Kidney glomerular epithelial cell (primary cell): ENCODE results near the gene LHFPL2.
"Not testable (repeated sequence)": the region's sequence is repeated elsewhere in the genome, so short reads cannot be mapped to it uniquely, and the experiment has no call there.

Experiments used
- DNase-seq: peaks from one replicate; lab custom pipeline; 2025; lab: John Stamatoyannopoulos, UW

Gene LHFPL2

GRCh38 chr5:78648359-78649210, at the start of gene LHFPL2:
LHFPL2 (minus strand) TSS chr5:78648772; CDS start chr5:78510213, 138,559 bp downstream.
- peak; percentile 36 for DNase-seq

DNA sequence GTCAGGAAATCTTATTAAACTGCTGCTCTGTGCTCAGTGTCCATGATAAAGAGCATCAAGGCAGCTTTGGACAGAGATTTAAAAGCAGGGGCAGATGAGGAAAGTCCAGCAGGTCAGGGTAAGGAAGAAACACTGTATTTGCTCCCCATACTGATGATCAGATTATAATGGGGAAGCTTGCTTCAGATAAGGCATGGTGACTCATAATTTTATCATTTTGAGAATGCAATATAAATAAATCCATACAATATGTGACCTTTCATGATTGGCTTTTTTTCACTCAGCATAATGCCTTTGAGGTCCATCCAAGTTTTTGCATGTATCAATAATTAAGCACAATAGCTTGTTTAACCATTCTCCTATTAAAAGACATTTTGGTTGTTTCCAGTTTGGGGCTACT, 48.1 kb upstream of the LHFPL2 start:
- DNase-seq = no peak

DNA sequence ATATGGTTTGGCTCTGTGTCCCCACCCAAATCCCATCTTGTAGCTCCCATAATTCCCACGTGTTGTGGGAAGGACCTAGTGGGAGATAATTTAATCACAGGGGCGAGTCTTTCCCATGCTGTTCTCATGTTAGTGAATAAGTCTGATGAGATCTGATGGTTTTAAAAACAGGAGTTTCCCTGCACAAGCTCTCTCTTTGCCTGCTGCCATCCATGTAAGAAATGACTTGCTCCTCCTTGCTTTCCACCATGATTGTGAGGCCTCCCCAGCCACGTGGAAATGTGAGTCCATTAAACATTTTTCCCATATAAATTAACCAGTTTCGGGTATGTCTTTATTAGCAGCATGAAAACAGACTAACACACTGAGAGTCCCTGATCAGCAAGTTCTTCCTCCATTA, 47.5 kb upstream of the LHFPL2 start:
- DNase-seq = not testable (repeated sequence)

DNA sequence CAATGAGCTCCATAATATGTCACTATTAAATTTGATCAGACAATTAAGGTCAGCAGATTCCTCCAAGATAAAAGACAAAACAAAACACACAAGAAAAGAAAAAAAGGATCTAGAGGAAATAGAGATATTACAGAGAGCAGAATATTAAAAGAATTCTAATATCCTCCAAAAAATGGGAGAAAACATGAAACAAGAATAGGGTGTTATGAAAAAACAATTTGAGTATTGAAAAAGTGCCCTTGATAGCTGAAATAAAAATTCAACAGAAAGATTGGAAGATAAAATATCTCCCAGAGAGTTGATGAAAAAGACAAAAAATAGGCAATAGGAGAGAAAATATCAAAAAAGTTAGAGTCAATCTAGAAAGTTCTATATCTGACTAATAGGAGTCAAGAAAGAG, 44.8 kb upstream of the LHFPL2 start:
- no peak for DNase-seq

DNA sequence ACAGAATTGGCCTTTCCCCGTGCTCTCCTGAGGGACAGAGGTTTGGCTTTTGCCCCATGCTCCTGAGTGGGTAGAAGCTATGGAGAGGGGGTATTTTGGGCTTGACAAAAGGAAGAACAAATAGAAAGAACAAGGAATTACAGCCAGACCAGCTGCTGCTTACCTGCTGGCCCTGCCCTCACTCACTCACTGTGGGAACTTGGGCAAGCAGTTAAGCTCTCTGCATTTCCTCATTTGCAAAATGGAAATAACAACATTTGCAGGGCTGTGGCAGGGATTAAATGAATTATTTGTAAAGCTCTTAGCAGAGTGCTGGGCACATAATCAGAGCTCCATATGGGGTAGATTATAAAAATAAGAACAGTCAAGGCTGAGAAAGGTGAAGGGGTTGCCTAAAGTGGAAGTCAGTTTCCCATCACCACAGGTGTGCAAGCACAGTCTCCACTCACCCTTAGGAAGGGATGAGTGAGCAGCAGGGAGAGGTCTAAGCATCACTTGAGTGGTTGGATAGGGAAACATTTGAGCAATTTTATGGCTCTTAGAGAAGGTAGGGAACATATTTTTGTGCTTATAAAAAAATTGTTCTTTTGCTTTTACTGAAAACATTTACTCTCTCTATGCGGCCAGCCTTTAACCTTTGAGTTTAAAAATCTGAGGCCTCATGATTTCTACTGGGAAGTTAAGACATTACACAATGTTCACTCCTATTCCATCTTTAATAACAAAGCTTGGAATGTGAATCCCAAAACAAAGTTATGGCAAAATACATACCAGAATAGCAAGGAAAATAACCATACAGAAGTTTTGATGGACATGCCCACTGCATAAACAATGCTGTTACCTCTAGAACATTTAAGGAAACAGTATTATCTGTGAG, 42.8 kb upstream of the LHFPL2 start:
- DNase-seq = no peak

DNA sequence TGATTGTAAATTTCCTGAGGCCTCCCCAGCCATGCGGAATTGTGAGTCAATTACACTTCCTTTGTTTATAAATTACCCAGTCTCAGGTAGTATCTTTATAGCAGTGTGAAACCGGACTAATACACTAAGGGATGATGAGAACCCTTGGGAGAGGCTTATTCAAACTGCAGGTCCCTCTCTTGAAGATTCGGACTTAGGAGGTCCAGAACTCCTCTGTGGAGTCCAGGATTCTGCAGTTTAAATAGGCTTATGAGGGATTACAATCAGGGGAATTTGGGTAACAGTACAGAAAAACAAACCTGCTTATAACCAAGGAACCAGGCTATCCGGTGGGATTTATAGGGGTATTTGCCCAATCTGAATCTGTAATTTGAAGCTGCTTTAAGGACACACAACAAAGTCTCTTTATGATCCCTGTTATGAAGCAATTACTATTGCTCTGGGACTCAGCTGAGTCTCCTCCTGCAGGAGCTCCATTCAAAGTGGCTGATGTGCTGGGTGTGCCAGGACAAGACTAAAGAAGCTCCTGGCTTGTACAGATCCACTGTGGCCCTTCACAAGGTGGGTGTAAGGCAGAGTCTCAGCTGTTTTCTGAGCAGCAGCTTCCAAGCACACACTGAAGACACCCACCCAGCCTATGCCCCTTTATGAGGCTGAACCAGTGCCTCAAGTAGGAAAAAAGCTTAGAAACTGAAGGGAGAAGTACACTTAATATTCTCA, 41.8 kb upstream of the LHFPL2 start:
- DNase-seq = no peak

GRCh38 chr5:78689540-78690252, 41.1 kb upstream of the LHFPL2 start:
- DNase-seq = no peak

GRCh38 chr5:78687514-78687913, 38.9 kb upstream of the LHFPL2 start:
- DNase-seq = not testable (repeated sequence)

GRCh38 chr5:78683905-78684304, 35.3 kb upstream of the LHFPL2 start:
- not testable (repeated sequence) for DNase-seq

DNA sequence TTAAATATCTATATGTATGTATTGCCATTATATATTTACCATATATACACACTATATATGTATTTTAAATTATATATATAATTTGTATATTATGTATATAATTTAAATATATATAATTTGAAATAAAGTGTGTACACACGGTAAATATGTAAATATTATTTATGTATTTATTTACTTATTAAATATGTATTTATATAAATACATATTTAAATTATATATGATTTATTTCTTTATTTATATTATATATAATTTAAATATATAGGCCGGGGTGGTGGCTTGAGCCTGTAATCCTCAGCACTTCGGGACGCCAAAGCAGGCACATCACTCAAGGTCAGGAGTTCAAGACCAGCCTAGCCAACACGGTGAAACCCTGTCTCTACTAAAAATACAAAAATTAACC, 31.3 kb upstream of the LHFPL2 start:
- DNase-seq = no peak

DNA sequence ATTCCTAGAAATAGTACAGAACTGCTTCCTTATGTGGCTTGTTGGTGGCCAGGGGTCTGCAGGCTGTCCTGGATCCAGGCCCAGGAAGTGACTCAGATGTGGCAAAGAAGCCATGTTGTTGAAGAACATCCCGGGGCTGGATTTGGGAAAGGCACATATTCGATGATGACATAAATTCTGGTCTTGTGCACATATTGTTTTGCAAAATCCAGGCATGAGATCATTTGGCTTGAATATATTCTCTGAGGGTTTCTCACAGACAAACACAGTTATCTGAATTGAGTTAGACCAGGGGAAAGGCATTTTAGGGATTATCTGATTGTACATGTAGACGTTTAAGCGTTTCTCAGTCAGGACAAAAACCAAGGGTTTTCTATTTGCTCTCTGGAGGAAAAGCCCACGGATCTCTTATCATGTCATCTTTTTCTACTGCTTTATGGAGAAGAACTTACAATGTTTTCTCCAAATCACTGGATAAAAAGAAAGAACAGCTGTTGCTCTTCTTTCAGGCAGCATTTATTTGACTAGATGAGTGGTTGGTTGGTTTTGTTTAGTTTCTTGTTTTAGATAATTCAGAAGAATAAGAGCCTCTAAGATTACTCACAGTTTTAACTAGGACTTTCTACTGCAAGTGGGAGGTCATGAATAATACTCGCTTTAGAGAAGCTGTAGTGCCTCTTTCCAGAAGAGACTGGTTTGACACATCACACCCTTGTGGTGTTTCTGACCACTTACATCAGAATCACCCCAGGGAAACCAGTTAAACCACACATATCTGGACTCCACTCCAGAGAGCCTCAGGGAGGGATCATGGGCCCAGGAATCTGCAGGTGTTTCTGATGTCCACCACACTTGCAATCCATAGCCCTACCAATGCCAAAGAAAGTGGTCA, 29.5 kb upstream of the LHFPL2 start:
- DNase-seq = peak; percentile 35

DNA sequence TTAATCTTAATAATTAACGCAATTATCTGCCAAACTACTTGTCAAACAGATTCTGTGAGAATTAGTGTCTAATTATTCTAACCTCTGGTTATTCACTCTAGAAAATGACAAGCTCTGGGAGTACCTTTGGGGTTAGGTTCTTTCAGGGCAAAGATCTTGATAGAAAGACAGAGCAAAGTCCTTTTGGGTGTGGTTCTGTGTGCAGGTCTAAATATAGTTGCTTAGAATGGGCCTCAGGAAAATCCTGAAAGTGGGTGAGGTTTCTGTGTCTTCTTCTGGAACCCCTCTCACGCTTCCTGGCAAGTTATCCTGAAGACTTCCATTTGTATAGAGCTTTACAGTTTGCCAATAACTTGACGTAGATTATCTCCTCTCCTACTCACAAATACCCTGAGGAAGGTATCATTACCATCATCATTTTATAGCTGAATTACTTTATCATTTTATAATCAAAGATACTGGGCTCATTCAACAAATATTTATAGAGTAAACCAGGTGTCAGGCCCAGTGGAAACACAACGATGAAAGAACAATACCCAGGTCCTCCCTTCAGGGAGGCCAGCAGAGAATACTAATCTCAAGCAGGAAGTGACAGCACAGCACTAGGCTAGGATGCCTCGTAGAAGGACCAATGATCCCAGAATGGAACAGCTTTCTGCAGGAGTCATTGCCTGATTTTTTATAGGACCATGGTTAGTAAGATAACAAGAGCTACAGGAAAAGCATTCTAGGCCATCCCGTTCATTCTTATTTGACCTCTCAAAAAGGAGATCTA, 27.6 kb upstream of the LHFPL2 start:
- DNase-seq = no peak

- not testable (repeated sequence) for DNase-seq
Measured at GRCh38 chr5:78673827-78674226, 25.3 kb upstream of the LHFPL2 start.

DNA sequence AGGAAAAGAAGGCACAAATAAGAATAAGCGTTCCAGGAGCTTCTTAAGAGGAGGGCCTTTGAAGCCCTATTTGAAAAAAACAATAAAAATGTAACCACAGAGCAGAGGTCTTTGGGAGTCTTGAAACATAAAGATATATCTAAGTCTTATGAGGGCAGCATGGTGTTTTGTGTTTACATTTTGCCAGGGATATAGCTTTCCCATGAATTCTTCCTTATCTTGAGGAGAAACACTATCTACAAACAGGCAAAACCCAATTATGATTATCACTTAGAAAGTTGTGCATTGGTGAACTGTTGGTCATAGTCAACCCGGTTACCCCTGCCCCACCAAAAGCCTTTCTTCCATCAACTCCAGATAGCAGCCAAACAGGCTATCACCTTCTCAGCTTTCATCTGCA, 23.6 kb upstream of the LHFPL2 start:
- DNase-seq = no peak

- no peak for DNase-seq
Measured at GRCh38 chr5:78671609-78672008, 23.0 kb upstream of the LHFPL2 start.

GRCh38 chr5:78670701-78671269, 22.2 kb upstream of the LHFPL2 start:
- no peak for DNase-seq

DNA sequence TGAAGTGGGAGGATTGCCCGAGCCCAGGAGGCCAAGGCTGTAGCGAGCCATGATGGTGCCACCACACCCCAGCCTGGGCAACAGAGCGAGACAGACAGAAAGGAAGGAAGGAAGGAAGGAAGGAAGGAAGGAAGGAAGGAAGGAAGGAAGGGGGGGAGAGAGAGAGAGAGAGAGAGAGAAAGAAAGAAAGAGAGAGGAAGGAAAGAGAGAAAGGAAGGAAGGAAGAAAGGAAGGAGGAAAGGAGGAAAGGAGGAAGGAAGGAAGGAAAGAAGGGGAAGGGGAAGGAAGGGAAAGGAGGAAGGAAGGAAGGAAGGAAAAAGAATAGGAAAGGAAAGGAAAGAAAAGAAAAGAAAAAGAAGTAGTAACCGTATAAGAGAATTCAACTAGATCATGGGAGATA, 20.8 kb upstream of the LHFPL2 start:
- DNase-seq = no peak

GRCh38 chr5:78667461-78668103, 19.0 kb upstream of the LHFPL2 start:
- no peak for DNase-seq

GRCh38 chr5:78666975-78667374, 18.4 kb upstream of the LHFPL2 start:
- DNase-seq = not testable (repeated sequence)
